Muscle layer of duodenum (tissue), 2 donors: ENCODE results near the gene DMD.

Source experiments
- H3K27ac ChIP-seq: one replicate; pipeline ENCODE4 v1.7.0; 2013; ENCODE audit warnings: mild to moderate bottlenecking, low read length
- H3K27me3 ChIP-seq: one replicate; pipeline ENCODE4 v1.7.0; 2013; ENCODE audit warnings: low read depth, mild to moderate bottlenecking, control low read depth, low read length
- H3K36me3 ChIP-seq, 2 donors: one replicate each; pipeline ENCODE4 v1.7.0; 2013; ENCODE audit warnings: low read length in 2 of 2, control low read depth in 1 of 2, mild to moderate bottlenecking in 1 of 2; ENCODE audit not compliant: insufficient read depth in 2 of 2, control insufficient read depth in 1 of 2
- H3K4me1 ChIP-seq, 2 donors: one replicate each; pipeline ENCODE4 v1.7.0; 2013; ENCODE audit warnings: low read length in 2 of 2, mild to moderate bottlenecking in 2 of 2, control low read depth in 1 of 2, moderate library complexity in 1 of 2; ENCODE audit not compliant: insufficient read depth in 2 of 2, control insufficient read depth in 1 of 2
- H3K4me3 ChIP-seq, 2 donors: one replicate each; pipeline ENCODE4 v1.7.0; 2013; ENCODE audit warnings: low read length in 2 of 2, low read depth in 1 of 2, mild to moderate bottlenecking in 1 of 2
- H3K9me3 ChIP-seq, 2 donors: one replicate each; pipeline ENCODE4 v1.7.0; 2013; ENCODE audit warnings: low read length in 2 of 2, control low read depth in 1 of 2, mild to moderate bottlenecking in 1 of 2; ENCODE audit not compliant: control insufficient read depth in 1 of 2
- donor health status: healthy.

Gene DMD

DNA sequence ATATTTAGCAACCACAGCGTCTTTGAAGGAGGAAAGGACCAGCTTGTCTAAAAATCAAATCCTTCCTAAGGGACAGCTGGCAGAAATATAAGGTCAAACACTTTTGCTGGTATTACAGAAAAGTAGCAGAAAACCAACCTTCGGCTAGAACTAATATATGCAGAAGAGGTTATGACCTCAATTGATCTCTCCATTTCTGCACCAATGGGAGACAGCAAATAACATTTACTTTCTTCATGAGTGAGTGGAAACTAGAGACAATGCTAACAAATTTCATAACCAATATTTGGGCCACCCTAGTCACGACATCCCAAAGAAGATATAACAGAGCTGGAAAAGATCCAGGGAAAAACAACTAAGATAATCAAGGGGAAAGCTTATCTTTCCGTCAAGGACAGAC is 1892.5 kb downstream of the DMD start:
- Histone ChIP-seq H3K27me3 (no peaks in the 10 kb centered on the region), H3K4me1 (peaks cover 0 to 13% of the 10 kb centered on the region in 2 donors), H3K36me3 (no peaks in the 10 kb centered on the region), H3K4me3 (no peak overlapping the region), H3K9me3 (no peaks in the 10 kb centered on the region), H3K27ac (no peak overlapping the region)

DNA sequence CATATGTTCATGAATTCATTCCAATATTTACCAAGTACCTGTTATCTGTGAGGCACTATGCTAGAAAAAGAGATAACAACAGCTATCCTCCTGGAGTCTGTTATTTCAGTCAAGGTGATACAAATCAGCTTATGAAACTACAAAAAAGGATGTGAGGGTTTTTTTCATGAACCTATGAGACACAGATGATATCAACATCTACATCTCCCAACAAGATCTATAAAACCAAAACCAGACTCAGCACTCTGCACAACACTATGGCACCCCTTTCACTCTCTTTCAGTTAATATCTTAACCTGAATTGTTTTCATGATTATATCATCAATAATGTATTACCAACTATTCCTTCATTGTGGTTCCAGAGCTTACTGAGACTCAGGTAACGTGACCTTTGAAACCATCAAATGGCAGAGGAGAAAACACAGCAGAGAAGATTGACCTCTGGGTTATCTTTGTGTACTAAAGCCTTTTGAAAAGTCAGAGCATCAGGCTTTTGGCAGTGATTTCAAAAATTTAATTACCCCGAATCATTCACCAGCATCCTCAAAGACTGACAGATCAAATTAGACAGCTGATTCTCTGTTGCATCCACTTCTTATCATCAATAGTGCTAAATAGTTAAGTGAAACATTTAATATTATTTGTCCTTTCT is 1894.9 kb downstream of the DMD start:
- no peak overlapping the region for H3K4me3 ChIP-seq
- no peaks in the 10 kb centered on the region for H3K27me3 ChIP-seq
- no peak overlapping the region for H3K27ac ChIP-seq
- no peaks in the 10 kb centered on the region for H3K36me3 ChIP-seq
- peaks cover 0 to 13% of the 10 kb centered on the region in 2 donors for H3K4me1 ChIP-seq
- H3K9me3 ChIP-seq, result no peaks in the 10 kb centered on the region

DNA sequence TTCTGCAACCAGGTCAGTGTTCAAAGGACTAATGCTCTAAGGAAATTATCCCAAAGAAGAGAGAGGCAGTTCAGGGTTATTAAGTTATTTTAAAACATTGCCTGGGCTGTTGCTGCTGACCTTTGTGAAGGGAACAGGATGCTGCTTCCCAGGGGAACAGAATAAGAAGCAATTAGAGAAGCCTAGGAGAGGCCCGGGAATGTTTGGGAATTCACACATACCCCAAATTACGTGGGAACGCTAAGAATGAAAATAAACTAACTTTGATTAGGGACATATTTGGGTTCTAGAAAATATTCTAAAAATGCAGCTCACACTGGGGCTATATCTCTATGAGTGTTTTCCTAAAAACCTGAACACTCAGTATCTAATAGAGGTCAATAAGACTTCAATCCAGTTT is 1896.4 kb downstream of the DMD start:
- H3K9me3 ChIP-seq, result no peaks in the 10 kb centered on the region
- H3K4me3 ChIP-seq, result no peak overlapping the region
- H3K4me1 ChIP-seq, result peaks cover 0 to 13% of the 10 kb centered on the region in 2 donors
- peak overlapping the region; percentile 23 for H3K27ac ChIP-seq
- no peaks in the 10 kb centered on the region for H3K36me3 ChIP-seq
- no peaks in the 10 kb centered on the region for H3K27me3 ChIP-seq

DNA sequence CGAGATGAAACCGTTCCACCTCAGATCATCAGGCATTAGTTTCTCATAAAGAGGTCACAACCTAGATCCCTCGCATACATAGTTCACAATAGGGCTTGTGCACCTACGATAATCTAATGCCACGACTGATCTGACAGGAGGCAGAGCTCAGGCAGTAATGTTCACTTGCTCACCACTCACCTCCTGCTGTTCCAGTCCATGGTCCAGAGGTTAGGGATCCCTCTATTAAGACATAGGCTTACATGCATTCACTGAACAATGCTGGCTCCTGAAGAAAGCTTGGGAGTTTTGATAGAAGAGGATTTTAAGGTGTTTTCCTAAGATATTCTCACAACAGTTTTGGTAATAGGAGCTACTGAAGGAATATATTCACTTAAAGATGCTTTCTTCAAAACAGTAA is 1903.4 kb downstream of the DMD start:
- Histone ChIP-seq H3K4me3 (no peak overlapping the region), H3K36me3 (no peaks in the 10 kb centered on the region), H3K27me3 (no peaks in the 10 kb centered on the region), H3K4me1 (no peaks in the 10 kb centered on the region), H3K27ac (no peak overlapping the region), H3K9me3 (no peaks in the 10 kb centered on the region)

DNA sequence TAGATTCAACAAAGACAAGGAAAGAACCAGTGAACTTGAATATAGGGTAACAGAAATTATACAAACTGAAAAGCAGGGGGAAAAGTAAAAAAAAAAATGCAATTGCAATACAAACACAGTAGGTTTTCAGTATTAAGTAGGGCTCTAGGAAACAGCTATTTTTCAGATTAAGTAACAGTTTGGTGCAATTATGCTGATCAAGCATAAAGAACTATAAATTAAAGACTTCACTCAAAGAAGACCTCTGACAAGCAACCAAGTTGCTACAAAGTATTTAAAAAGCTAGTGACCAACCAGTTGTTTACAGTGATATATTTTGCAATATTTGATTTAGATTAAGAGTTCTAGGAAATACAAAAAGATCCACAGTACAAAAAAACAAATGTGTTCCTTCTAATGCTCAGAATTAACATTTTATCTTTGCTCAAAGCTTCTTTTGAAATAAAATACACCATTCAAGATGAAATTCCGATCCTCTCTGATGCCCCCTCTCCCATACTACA is 1908.7 kb downstream of the DMD start:
- H3K27ac ChIP-seq, result no peak overlapping the region
- H3K4me1 ChIP-seq, result no peaks in the 10 kb centered on the region

DNA sequence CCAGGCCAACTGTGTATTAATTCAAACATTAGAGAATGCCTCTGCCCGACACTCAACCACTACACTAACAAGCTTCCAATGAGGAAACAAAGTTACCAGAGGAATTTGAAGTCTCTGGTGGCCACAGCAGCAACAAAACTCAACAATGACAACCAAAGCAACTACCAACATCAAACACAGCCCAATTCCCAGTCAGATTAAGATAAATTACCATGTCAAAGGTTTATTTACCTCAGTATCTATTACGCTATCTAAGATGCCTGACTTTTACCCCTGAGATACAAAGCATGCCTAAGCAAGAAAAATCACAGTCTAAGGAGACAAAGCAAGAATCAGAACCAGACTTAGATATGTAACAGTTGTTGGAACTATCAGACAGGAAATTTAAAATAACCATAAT is 1909.4 kb downstream of the DMD start:
- Histone ChIP-seq H3K4me1 (no peaks in the 10 kb centered on the region), H3K27ac (no peak overlapping the region)

More for the DNA sequence above, 1908.7 kb downstream of the DMD start:
- Histone ChIP-seq H3K27me3 (no peaks in the 10 kb centered on the region), H3K4me3 (no peak overlapping the region), H3K36me3 (no peaks in the 10 kb centered on the region), H3K9me3 (no peaks in the 10 kb centered on the region)

DNA sequence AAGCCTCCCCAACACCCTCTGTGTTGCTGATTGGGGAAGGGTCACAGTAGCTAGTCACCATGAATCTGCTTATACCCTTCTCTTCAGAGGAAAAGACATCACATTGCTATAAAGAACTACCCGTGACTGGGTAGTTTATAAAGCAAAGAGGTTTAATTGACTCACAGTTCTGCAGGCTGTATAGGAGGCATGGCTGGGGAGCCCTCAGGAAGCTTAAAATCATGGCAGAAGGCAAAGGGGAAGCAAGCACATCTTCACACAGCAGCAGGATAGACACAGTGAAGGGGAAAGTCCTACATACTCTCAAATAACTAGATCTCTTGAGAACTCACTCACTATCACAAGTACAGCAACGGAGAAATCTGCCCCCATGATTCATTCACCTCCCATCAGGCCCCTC is 1910.1 kb downstream of the DMD start:
- H3K4me3 ChIP-seq, result no peak overlapping the region
- no peak overlapping the region for H3K27ac ChIP-seq
- H3K4me1 ChIP-seq, result no peaks in the 10 kb centered on the region
- H3K36me3 ChIP-seq, result no peaks in the 10 kb centered on the region
- H3K9me3 ChIP-seq, result no peaks in the 10 kb centered on the region
- H3K27me3 ChIP-seq, result no peaks in the 10 kb centered on the region

More for the DNA sequence above, 1909.4 kb downstream of the DMD start:
- H3K4me3 ChIP-seq, result no peak overlapping the region
- H3K9me3 ChIP-seq, result no peaks in the 10 kb centered on the region
- no peaks in the 10 kb centered on the region for H3K27me3 ChIP-seq
- no peaks in the 10 kb centered on the region for H3K36me3 ChIP-seq

DNA sequence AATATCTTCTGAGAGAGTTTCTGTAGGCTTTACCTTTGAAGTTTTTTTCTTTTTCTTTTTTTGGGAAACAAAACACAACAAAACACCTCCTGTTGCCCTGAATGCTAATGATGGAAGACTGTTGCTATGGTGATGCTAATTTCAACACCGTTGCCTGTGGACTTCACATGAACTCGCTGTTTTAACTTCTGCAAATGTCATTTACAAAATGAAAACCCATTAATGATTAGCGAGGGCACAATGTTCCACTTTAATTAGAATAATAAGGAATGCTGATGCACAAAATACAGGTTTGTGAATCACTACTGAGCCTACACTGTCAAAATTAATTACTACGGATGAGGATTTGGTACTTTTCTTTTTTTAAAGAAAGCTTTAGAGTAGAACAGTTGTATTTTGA is 1912.4 kb downstream of the DMD start:
- no peaks in the 10 kb centered on the region for H3K27me3 ChIP-seq
- no peak overlapping the region for H3K4me3 ChIP-seq
- H3K4me1 ChIP-seq, result no peaks in the 10 kb centered on the region
- H3K9me3 ChIP-seq, result no peaks in the 10 kb centered on the region
- H3K36me3 ChIP-seq, result no peaks in the 10 kb centered on the region
- H3K27ac ChIP-seq, result no peak overlapping the region

DNA sequence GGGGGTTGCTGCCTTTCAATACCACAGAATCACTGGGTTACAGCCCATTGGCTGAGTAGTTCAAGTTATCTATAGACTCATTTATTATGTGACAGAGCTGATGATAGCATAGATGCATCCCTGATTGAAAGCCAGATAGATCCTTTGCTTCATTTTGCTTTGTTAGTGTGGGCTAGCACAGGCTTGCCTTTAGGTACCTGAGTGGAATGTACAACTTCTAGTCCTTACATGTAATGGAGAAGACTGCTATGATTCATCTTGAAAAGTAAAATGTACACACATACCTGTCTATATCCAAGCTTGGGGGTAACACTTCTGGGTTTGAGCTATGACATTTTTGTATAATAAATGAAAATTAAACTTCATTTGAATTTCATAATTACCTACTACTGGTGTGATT is 1913.5 kb downstream of the DMD start:
- no peaks in the 10 kb centered on the region for H3K4me1 ChIP-seq
- no peak overlapping the region for H3K27ac ChIP-seq
- no peak overlapping the region for H3K4me3 ChIP-seq
- no peaks in the 10 kb centered on the region for H3K27me3 ChIP-seq
- no peaks in the 10 kb centered on the region for H3K9me3 ChIP-seq
- no peaks in the 10 kb centered on the region for H3K36me3 ChIP-seq

DNA sequence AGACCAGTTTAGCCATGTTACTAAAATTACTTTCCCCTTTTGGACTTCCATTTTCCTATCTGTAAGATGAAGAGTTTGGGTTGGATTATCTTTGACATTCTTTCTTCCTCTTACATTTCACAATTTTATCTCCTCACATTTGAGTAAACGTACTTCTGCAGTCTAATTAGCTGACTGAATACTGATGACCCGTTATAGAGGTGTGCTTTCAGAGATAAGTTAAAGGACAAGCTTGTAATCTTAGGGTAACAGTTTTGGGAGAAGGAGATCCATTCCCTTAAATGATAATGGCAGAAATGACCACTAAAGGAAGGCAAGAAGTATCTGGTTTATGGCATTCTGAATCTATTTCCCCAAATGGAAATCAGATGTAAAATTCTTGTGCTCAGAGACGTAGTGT is 1916.9 kb downstream of the DMD start:
- Histone ChIP-seq H3K4me1 (no peaks in the 10 kb centered on the region), H3K27ac (no peak overlapping the region), H3K36me3 (no peaks in the 10 kb centered on the region), H3K27me3 (no peaks in the 10 kb centered on the region), H3K4me3 (no peak overlapping the region), H3K9me3 (no peaks in the 10 kb centered on the region)

DNA sequence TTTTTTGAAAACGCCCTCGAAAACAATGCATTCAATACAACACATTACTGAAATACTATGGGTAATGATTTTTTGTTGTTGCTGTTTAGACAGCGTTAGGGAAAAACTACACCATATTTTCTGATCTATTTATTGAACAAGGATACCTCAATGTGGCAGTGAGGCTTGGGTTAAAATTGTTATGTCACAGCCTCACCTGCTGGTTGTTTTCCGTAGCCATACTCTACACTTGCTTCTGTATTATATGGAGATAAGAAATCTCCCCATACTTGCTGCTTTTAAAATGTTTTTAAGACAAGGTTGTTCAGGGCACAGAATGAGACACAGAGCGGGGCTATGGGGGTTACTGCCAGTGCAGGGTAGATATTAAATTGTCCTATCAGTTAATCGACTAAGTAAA is 1917.9 kb downstream of the DMD start:
- no peak overlapping the region for H3K4me3 ChIP-seq
- no peaks in the 10 kb centered on the region for H3K27me3 ChIP-seq
- H3K9me3 ChIP-seq, result no peaks in the 10 kb centered on the region
- no peaks in the 10 kb centered on the region for H3K36me3 ChIP-seq
- no peak overlapping the region for H3K27ac ChIP-seq
- no peaks in the 10 kb centered on the region for H3K4me1 ChIP-seq

DNA sequence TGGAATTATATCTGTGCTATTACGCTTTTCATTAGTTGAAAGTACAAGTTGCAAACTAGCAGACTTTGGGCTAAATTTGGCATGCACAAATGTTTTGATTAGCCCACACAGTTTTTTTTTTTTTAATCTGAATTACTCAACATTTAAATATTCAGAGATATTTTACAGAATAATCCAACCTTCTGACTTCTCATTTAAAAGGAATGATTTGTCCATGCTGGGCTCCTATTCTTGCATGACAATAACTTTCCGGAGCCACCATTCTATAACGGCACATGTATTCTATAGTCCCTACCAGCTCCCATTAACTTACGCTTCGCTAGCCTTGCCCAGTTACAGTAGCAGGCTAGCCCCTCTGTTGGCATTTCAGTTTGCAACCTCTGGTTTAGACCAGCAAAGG is 1920.2 kb downstream of the DMD start:
- Histone ChIP-seq H3K27ac (no peak overlapping the region), H3K4me1 (no peaks in the 10 kb centered on the region), H3K4me3 (no peak overlapping the region), H3K36me3 (no peaks in the 10 kb centered on the region), H3K9me3 (no peaks in the 10 kb centered on the region), H3K27me3 (no peaks in the 10 kb centered on the region)
